Suprapubic skin (tissue), 3 donors: ENCODE data around the gene CLASP2.

Experiments used
- POLR2A ChIP-seq, 2 donors: fragments of 450-650 bp; IDR thresholded peaks; one replicate each; pipeline ENCODE4 v1.6.1; 2017; ENCODE audit warnings: antibody characterized with exemption in 2 of 2, mild to moderate bottlenecking in 2 of 2, moderate library complexity in 2 of 2
- TF ChIP-seq, protein P1 (sequence below), 2 donors: fragments of 200-600 bp in 1 of 2; fragments of 450-650 bp in 1 of 2; sonication (generic) in 1 of 2; IDR thresholded peaks; one replicate each; pipeline ENCODE4 v1.5.1; 2016 to 2019; ENCODE audit warnings: antibody characterized with exemption in 2 of 2, mild to moderate bottlenecking in 1 of 2, moderate library complexity in 1 of 2

DNA sequence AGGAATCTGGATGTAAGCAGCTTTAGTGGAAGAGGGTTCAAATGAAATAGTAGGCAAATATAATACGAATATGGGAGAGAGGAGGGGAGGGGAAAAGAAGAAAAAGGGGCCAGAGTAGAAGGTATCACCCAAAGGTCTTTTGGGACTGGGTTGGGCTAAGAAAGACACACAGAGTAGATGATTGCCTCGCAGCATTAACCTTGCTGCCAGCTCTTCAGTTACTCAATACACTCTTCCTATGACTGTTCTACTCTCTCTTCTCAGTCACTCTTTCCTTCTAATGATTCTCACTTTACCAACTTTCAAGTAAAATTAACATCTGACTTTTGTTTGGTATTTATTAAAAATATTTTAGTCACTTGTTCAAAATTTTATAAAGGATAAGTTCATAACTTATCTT, 52.8 kb downstream of the CLASP2 start:
- TF ChIP-seq POLR2A (IDR thresholded peaks at IDR 0.05) = no peak
- TF ChIP-seq, protein P1, sequence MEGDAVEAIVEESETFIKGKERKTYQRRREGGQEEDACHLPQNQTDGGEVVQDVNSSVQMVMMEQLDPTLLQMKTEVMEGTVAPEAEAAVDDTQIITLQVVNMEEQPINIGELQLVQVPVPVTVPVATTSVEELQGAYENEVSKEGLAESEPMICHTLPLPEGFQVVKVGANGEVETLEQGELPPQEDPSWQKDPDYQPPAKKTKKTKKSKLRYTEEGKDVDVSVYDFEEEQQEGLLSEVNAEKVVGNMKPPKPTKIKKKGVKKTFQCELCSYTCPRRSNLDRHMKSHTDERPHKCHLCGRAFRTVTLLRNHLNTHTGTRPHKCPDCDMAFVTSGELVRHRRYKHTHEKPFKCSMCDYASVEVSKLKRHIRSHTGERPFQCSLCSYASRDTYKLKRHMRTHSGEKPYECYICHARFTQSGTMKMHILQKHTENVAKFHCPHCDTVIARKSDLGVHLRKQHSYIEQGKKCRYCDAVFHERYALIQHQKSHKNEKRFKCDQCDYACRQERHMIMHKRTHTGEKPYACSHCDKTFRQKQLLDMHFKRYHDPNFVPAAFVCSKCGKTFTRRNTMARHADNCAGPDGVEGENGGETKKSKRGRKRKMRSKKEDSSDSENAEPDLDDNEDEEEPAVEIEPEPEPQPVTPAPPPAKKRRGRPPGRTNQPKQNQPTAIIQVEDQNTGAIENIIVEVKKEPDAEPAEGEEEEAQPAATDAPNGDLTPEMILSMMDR (IDR thresholded peaks at IDR 0.05) = no peak
